Upper lobe of right lung (tissue), 1 donor: ENCODE measurements around the gene CLCNKB. TPM values are rescaled to one million over a fixed set of nuclear protein-coding genes. Genes with fewer than 3 reads are reported as not detected.
A peak's percentile ranks its signal among the peaks of the same experiment; 100 is the strongest.
"Not testable (repeated sequence)": the region's sequence is repeated elsewhere in the genome, so short reads cannot be mapped to it uniquely, and the experiment has no call there.

Experiments used
- ATAC-seq: fragments of 200-7000 bp; cut with Tn5 transposase; one replicate; pipeline ENCODE4 v1.9.1; 2020; ENCODE audit warnings: mild to moderate bottlenecking, moderate library complexity
- DNase-seq: peaks from one replicate; pipeline ENCODE4 v3.0.0-alpha.2; 2020
- H3K27ac ChIP-seq: fragments of 200-600 bp; one replicate; pipeline ENCODE4 v1.8.0; 2022
- H3K27me3 ChIP-seq: fragments of 200-600 bp; one replicate; pipeline ENCODE4 v1.8.0; 2022; ENCODE audit warnings: mild to moderate bottlenecking
- H3K36me3 ChIP-seq: fragments of 200-600 bp; one replicate; pipeline ENCODE4 v1.8.0; 2022
- H3K4me1 ChIP-seq: fragments of 200-600 bp; one replicate; pipeline ENCODE4 v1.8.0; 2022
- H3K4me3 ChIP-seq: fragments of 200-600 bp; one replicate; pipeline ENCODE4 v1.8.0; 2022; ENCODE audit warnings: mild to moderate bottlenecking
- H3K9me3 ChIP-seq: fragments of 200-600 bp; one replicate; pipeline ENCODE4 v1.8.0; 2022
- intact Hi-C: fragments of 100-400 bp; cut with DNase I; formaldehyde crosslinking; loops from one replicate; pipeline ENCODE4 v1.11.0; 2022
- total RNA-seq: library from RNA; stranded (reverse); fragmentation: NEBNext Ultra II Directional; extraction: Animal tissue kit (Norgen Biotek cat#: 25700); gene quantifications from one replicate; pipeline ENCODE4 v1.2.1, GENCODE V29; 2021
- TF ChIP-seq, protein P1 (sequence below): fragments of 200-600 bp; IDR thresholded peaks from one replicate; pipeline ENCODE4 v1.8.0; 2022; ENCODE audit warnings: antibody characterized with exemption
- donor health status: DM: no; HTN: yes; CAD: no; lungs with severe emphysema.

CLCNKB gene
- total RNA-seq, 1 donor from 2014 or later: 0.35 TPM

DNA sequence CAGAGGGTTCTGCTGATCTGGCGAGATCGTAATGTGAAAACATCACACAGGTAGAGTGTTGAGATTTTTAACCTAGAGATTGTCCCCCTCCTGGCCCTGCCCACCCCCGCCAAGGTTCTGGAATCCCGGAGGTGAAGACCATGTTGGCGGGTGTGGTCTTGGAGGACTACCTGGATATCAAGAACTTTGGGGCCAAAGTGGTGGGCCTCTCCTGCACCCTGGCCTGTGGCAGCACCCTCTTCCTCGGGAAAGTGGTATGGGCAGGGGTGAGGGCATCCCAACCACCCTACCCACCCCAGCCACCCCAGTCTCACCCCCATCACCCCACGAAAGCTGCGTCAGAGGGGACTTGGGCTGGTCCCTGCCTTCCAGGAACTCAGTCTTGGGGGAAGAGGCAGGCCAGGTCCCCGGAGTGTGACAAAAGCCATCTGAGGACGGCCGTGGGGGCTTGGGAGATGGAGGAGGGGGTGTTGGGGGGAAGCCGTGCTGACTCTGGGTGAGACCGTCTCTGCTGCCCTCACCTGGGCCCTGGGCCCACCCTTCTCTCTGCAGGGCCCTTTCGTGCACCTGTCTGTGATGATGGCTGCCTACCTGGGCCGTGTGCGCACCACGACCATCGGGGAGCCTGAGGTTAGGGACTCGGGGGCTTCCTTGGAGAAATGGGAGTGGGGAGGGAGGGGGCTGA is 4.4 kb downstream of the CLCNKB start:
- ATAC-seq: no peak
- no peaks in the 10 kb centered on the region for H3K9me3 ChIP-seq
- no peaks in the 10 kb centered on the region for H3K36me3 ChIP-seq
- no peaks in the 10 kb centered on the region for H3K27me3 ChIP-seq
- TF ChIP-seq, protein P1, sequence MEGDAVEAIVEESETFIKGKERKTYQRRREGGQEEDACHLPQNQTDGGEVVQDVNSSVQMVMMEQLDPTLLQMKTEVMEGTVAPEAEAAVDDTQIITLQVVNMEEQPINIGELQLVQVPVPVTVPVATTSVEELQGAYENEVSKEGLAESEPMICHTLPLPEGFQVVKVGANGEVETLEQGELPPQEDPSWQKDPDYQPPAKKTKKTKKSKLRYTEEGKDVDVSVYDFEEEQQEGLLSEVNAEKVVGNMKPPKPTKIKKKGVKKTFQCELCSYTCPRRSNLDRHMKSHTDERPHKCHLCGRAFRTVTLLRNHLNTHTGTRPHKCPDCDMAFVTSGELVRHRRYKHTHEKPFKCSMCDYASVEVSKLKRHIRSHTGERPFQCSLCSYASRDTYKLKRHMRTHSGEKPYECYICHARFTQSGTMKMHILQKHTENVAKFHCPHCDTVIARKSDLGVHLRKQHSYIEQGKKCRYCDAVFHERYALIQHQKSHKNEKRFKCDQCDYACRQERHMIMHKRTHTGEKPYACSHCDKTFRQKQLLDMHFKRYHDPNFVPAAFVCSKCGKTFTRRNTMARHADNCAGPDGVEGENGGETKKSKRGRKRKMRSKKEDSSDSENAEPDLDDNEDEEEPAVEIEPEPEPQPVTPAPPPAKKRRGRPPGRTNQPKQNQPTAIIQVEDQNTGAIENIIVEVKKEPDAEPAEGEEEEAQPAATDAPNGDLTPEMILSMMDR: no peak
- no peak overlapping the region for H3K27ac ChIP-seq
- H3K4me3 ChIP-seq: no peak overlapping the region
- DNase-seq: no peak
- intact Hi-C loops: no loop called here
- peaks cover 6% of the 10 kb centered on the region for H3K4me1 ChIP-seq

- peak overlapping the region; percentile 48 for H3K4me3 ChIP-seq
- H3K4me1 ChIP-seq: peaks cover 6% of the 10 kb centered on the region
- TF ChIP-seq, protein P1: no peak
- peak; percentile 80 for ATAC-seq
- H3K27me3 ChIP-seq: no peaks in the 10 kb centered on the region
- H3K27ac ChIP-seq: no peak overlapping the region
- no peaks in the 10 kb centered on the region for H3K9me3 ChIP-seq
- intact Hi-C loops: no loop called here
- DNase-seq: peak; percentile 84
- H3K36me3 ChIP-seq: no peaks in the 10 kb centered on the region
Observed at GRCh38 chr1:16048573-16049189, 5.1 kb downstream of the CLCNKB start.

GRCh38 chr1:16050328-16050727 is 6.7 kb downstream of the CLCNKB start:
- Histone ChIP-seq H3K27ac (no peak overlapping the region), H3K36me3 (no peaks in the 10 kb centered on the region), H3K27me3 (no peaks in the 10 kb centered on the region), H3K9me3 (no peaks in the 10 kb centered on the region), H3K4me1 (peaks cover 6% of the 10 kb centered on the region), H3K4me3 (no peak overlapping the region)
- ATAC-seq: no peak
- intact Hi-C loops: no loop called here
- TF ChIP-seq, protein P1: no peak
- no peak for DNase-seq

DNA sequence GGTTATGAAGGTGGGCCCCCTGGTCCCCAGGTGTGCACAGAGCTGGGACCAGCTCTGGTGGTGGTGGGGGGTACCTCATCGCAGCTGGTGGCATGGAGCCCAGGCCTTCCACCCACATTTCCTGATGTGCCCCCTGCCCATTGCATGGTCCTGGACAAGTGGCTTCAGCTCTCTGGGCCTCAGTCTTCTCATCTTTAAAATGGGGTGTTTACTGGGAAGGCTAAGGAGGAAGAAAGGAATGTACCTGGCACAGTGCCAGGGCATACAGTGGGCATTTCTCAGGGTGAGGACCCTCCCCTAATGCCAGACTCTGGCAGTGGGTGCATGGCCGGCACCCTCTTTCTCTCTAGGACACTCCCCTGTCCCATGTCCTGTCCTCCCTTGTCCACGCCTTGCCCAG is 7.5 kb downstream of the CLCNKB start:
- DNase-seq (no peak), ATAC-seq (no peak)
- no peaks in the 10 kb centered on the region for H3K36me3 ChIP-seq
- no peak overlapping the region for H3K27ac ChIP-seq
- TF ChIP-seq, protein P1: no peak
- H3K4me3 ChIP-seq: no peak overlapping the region
- H3K4me1 ChIP-seq: peaks cover 6% of the 10 kb centered on the region
- H3K9me3 ChIP-seq: no peaks in the 10 kb centered on the region
- intact Hi-C loops: no loop called here
- no peaks in the 10 kb centered on the region for H3K27me3 ChIP-seq

GRCh38 chr1:16051949-16052348 is 8.4 kb downstream of the CLCNKB start:
- ATAC-seq, H3K27me3 ChIP-seq, H3K9me3 ChIP-seq, DNase-seq, H3K36me3 ChIP-seq, H3K4me1 ChIP-seq, H3K4me3 ChIP-seq, H3K27ac ChIP-seq, intact Hi-C loops: not testable (repeated sequence)

- Histone ChIP-seq H3K27ac (no peak overlapping the region), H3K36me3 (no peaks in the 10 kb centered on the region), H3K27me3 (no peaks in the 10 kb centered on the region), H3K4me1 (peaks cover 1% of the 10 kb centered on the region), H3K4me3 (no peak overlapping the region), H3K9me3 (no peaks in the 10 kb centered on the region)
- intact Hi-C loops: no loop called here
- DNase-seq (no peak), ATAC-seq (no peak)
- TF ChIP-seq, protein P1: no peak
Observed at GRCh38 chr1:16053781-16054502, 10.4 kb downstream of the CLCNKB start.
